ENCODE measurements around the gene C2orf76. TPM values are rescaled to one million over a fixed set of nuclear protein-coding genes. Genes with fewer than 3 reads are reported as not detected.

Gene C2orf76
- total RNA-seq, 4 donors from 2014 or later, result 2.9 to 11.3 TPM; not detected in 2

GRCh38 chr2:119364798-119365197 lies 1.8 kb downstream of the C2orf76 start:
- Histone ChIP-seq H3K4me1 (peaks cover 13 to 38% (median 24%) of the 10 kb centered on the region in 4 donors), H3K27me3 (no peaks in the 10 kb centered on the region), H3K4me3 (no peak overlapping the region), H3K9me3 (no peaks in the 10 kb centered on the region), H3K27ac (no peak overlapping the region), H3K36me3 (peaks cover 0 to 13% (median 0%) of the 10 kb centered on the region in 4 donors)
- no peak for TF ChIP-seq EP300 (IDR thresholded peaks at IDR 0.05; ENCODE audit: low read depth)
- TF ChIP-seq POLR2A (IDR thresholded peaks at IDR 0.05), result no peak
- TF ChIP-seq CTCF (IDR thresholded peaks at IDR 0.05), result no peak
- TF ChIP-seq POLR2AphosphoS5 (IDR thresholded peaks at IDR 0.05), result no peak
- no peak for DNase-seq
- 84 to 91% methylated on average over 6 of the region's 6 CpGs for WGBS, 2 donors (ENCODE audit: low coverage in 1 of 2)
- in situ Hi-C loops (cut with MboI; ENCODE audit: low pct_ligation_motif_present in 1 of 4, low pct_unique_long_range_greater_than_20kb in 1 of 4, low sequenced_read_pairs in 3 of 4) (no loop called here), intact Hi-C loops (cut with DNase I; ENCODE audit: low total_unique reads) (no loop called here)

- in situ Hi-C loops (cut with MboI; ENCODE audit: low pct_ligation_motif_present in 1 of 4, low pct_unique_long_range_greater_than_20kb in 1 of 4, low sequenced_read_pairs in 3 of 4) (no loop called here), intact Hi-C loops (cut with DNase I; ENCODE audit: low total_unique reads) (no loop called here)
- Histone ChIP-seq H3K36me3 (no peaks in the 10 kb centered on the region), H3K27me3 (no peaks in the 10 kb centered on the region), H3K4me3 (no peak overlapping the region), H3K4me1 (peaks cover 2 to 15% (median 6%) of the 10 kb centered on the region in 4 donors), H3K9me3 (no peaks in the 10 kb centered on the region), H3K27ac (no peak overlapping the region)
- TF ChIP-seq POLR2AphosphoS5 (IDR thresholded peaks at IDR 0.05) (no peak), POLR2A (IDR thresholded peaks at IDR 0.05) (no peak), CTCF (IDR thresholded peaks at IDR 0.05) (no peak), EP300 (IDR thresholded peaks at IDR 0.05; ENCODE audit: low read depth) (no peak)
- WGBS, 2 donors (ENCODE audit: low coverage in 1 of 2), result 95 to 100% methylated on average over 1 to 2 of the region's 2 CpGs
- DNase-seq, result no peak
These were observed 6.1 kb downstream of the C2orf76 start for GRCh38 chr2:119360423-119360966.

- Histone ChIP-seq H3K27ac (no peak overlapping the region), H3K4me3 (no peak overlapping the region), H3K36me3 (no peaks in the 10 kb centered on the region), H3K9me3 (no peaks in the 10 kb centered on the region), H3K27me3 (no peaks in the 10 kb centered on the region), H3K4me1 (peaks cover 0 to 8% (median 1%) of the 10 kb centered on the region in 4 donors)
- no peak for DNase-seq
- intact Hi-C loops (cut with DNase I; ENCODE audit: low total_unique reads), result no loop called here
- 88 to 92% methylated on average over 5 to 6 of the region's 6 CpGs for WGBS, 2 donors (ENCODE audit: low coverage in 1 of 2)
- in situ Hi-C loops (cut with MboI; ENCODE audit: low pct_ligation_motif_present in 1 of 4, low pct_unique_long_range_greater_than_20kb in 1 of 4, low sequenced_read_pairs in 3 of 4), result no loop called here
- TF ChIP-seq EP300 (IDR thresholded peaks at IDR 0.05; ENCODE audit: low read depth), result no peak
- TF ChIP-seq POLR2AphosphoS5 (IDR thresholded peaks at IDR 0.05), result no peak
- no peak for TF ChIP-seq CTCF (IDR thresholded peaks at IDR 0.05)
- TF ChIP-seq POLR2A (IDR thresholded peaks at IDR 0.05), result no peak
These were observed 6.9 kb downstream of the C2orf76 start for GRCh38 chr2:119359774-119360173.

- H3K9me3 ChIP-seq, result no peaks in the 10 kb centered on the region
These were observed 11.8 kb downstream of the C2orf76 start for GRCh38 chr2:119354860-119355259.

More at GRCh38 chr2:119354860-119355259, 11.8 kb downstream of the C2orf76 start:
- WGBS, 2 donors (ENCODE audit: low coverage in 1 of 2), result 50 to 88% methylated on average over 1 of the region's 1 CpG
- no peaks in the 10 kb centered on the region for H3K27me3 ChIP-seq
- H3K27ac ChIP-seq, result no peak overlapping the region
- in situ Hi-C loops (cut with MboI; ENCODE audit: low pct_ligation_motif_present in 1 of 4, low pct_unique_long_range_greater_than_20kb in 1 of 4, low sequenced_read_pairs in 3 of 4), result no loop called here
- TF ChIP-seq EP300 (IDR thresholded peaks at IDR 0.05; ENCODE audit: low read depth) (no peak), CTCF (IDR thresholded peaks at IDR 0.05) (no peak), POLR2AphosphoS5 (IDR thresholded peaks at IDR 0.05) (no peak), POLR2A (IDR thresholded peaks at IDR 0.05) (no peak)
- H3K36me3 ChIP-seq, result no peaks in the 10 kb centered on the region
- no peak for DNase-seq
- intact Hi-C loops (cut with DNase I; ENCODE audit: low total_unique reads), result no loop called here
- H3K4me3 ChIP-seq, result no peak overlapping the region
- peaks cover 0 to 8% (median 0%) of the 10 kb centered on the region in 4 donors for H3K4me1 ChIP-seq
